WTC11 (cell line): ENCODE results near the gene MPIG6B. TPM values are rescaled to one million over a fixed set of nuclear protein-coding genes. Genes with fewer than 3 reads are reported as not detected.

Experiments used
- ATAC-seq: fragments of 200-7000 bp; cut with Tn5 transposase; 2 replicates; pipeline ENCODE4 v1.10.0; 2021; ENCODE audit warnings: mild to moderate bottlenecking, moderate library complexity
- CTCF ChIA-PET: fragments of 300-600 bp; sonication (Branson Sonifier 250); formaldehyde crosslinking; loops from one replicate; lab custom pipeline; 2021; ENCODE audit warnings: antibody characterized with exemption; lab: Charles Lee
- POLR2A ChIA-PET: fragments of 350-600 bp; sonication (Branson Sonifier 250); formaldehyde crosslinking; loops from one replicate; lab custom pipeline; 2021; ENCODE audit warnings: antibody characterized with exemption; lab: Charles Lee
- DNase-seq: peaks from one replicate; pipeline ENCODE4 v3.0.0; 2021; ENCODE audit warnings: low spot score
- H3K27ac Mint-ChIP-seq: 2 replicates; pipeline ENCODE4 v1.8.0; 2021; ENCODE audit warnings: mixed read lengths
- H3K27me3 Mint-ChIP-seq: 2 replicates; pipeline ENCODE4 v1.8.0; 2021; ENCODE audit warnings: low read depth, mild to moderate bottlenecking, moderate library complexity, mixed read lengths
- H3K36me3 Mint-ChIP-seq: 2 replicates; pipeline ENCODE4 v1.8.0; 2021; ENCODE audit warnings: mixed read lengths
- H3K4me1 Mint-ChIP-seq: 2 replicates; pipeline ENCODE4 v1.8.0; 2022; ENCODE audit warnings: mixed read lengths
- H3K4me3 Mint-ChIP-seq: 2 replicates; pipeline ENCODE4 v1.8.0; 2021; ENCODE audit warnings: mild to moderate bottlenecking, moderate library complexity, mixed read lengths
- H3K9me3 Mint-ChIP-seq: 2 replicates; pipeline ENCODE4 v1.8.0; 2021; ENCODE audit warnings: mixed read lengths
- ATF1 ChIP-seq: sonication (generic); formaldehyde crosslinking; IDR thresholded peaks from 2 replicates; pipeline ENCODE4 v1.8.1; 2023; ENCODE audit warnings: mild to moderate bottlenecking, moderate library complexity, missing genetic modification reagents
- ESRRA ChIP-seq: sonication (generic); formaldehyde crosslinking; IDR thresholded peaks from 2 replicates; pipeline ENCODE4 v1.8.1; 2022; ENCODE audit warnings: mild to moderate bottlenecking, missing genetic modification reagents, borderline replicate concordance
- FOXJ3 ChIP-seq: sonication (generic); formaldehyde crosslinking; IDR thresholded peaks from 2 replicates; pipeline ENCODE4 v1.9.0; 2021; ENCODE audit warnings: missing genetic modification reagents, mild to moderate bottlenecking, borderline replicate concordance
- FOXP1 ChIP-seq: sonication (generic); formaldehyde crosslinking; IDR thresholded peaks from 2 replicates; pipeline ENCODE4 v1.8.0; 2022; ENCODE audit warnings: missing genetic modification reagents, mild to moderate bottlenecking, moderate library complexity, borderline replicate concordance
- GABPB1 ChIP-seq: sonication (generic); formaldehyde crosslinking; IDR thresholded peaks from 2 replicates; pipeline ENCODE4 v1.8.1; 2023; ENCODE audit warnings: mild to moderate bottlenecking, missing genetic modification reagents
- GTF2I ChIP-seq: fragments of 250-450 bp; sonication (Bioruptor Pico); conservative IDR thresholded peaks from 2 replicates; pipeline ENCODE4 v1.4.0; 2021; ENCODE audit warnings: mild to moderate bottlenecking
- MLX ChIP-seq: sonication (generic); formaldehyde crosslinking; IDR thresholded peaks from 2 replicates; pipeline ENCODE4 v1.8.1; 2023; ENCODE audit warnings: mild to moderate bottlenecking, missing genetic modification reagents, moderate library complexity
- MYBL2 ChIP-seq: sonication (generic); formaldehyde crosslinking; IDR thresholded peaks from 2 replicates; pipeline ENCODE4 v1.8.1; 2023; ENCODE audit warnings: mild to moderate bottlenecking, moderate library complexity, missing genetic modification reagents
- NFE2L1 ChIP-seq: sonication (generic); formaldehyde crosslinking; IDR thresholded peaks from 2 replicates; pipeline ENCODE4 v1.8.1; 2023; ENCODE audit warnings: missing genetic modification reagents
- NR1H2 ChIP-seq: sonication (generic); formaldehyde crosslinking; IDR thresholded peaks from 2 replicates; pipeline ENCODE4 v1.9.0; 2021; ENCODE audit warnings: mild to moderate bottlenecking, moderate library complexity, missing genetic modification reagents
- RELA ChIP-seq: sonication (generic); formaldehyde crosslinking; IDR thresholded peaks from 2 replicates; pipeline ENCODE4 v1.8.1; 2022; ENCODE audit warnings: missing genetic modification reagents, mild to moderate bottlenecking, borderline replicate concordance
- SMAD3 ChIP-seq: sonication (generic); formaldehyde crosslinking; IDR thresholded peaks from 2 replicates; pipeline ENCODE4 v1.8.0; 2022; ENCODE audit warnings: missing genetic modification reagents, mild to moderate bottlenecking, borderline replicate concordance
- TCF7 ChIP-seq: sonication (generic); formaldehyde crosslinking; IDR thresholded peaks from 2 replicates; pipeline ENCODE4 v1.8.0; 2022; ENCODE audit warnings: mild to moderate bottlenecking, low read depth, missing genetic modification reagents, moderate library complexity
- TP53 ChIP-seq: sonication (generic); formaldehyde crosslinking; IDR thresholded peaks from 2 replicates; pipeline ENCODE4 v1.8.1; 2023; ENCODE audit warnings: mild to moderate bottlenecking, missing genetic modification reagents
- USF1 ChIP-seq: sonication (generic); formaldehyde crosslinking; IDR thresholded peaks from 2 replicates; pipeline ENCODE4 v1.8.0; 2022; ENCODE audit warnings: mild to moderate bottlenecking, missing genetic modification reagents
- ZNF121 ChIP-seq: sonication (generic); formaldehyde crosslinking; IDR thresholded peaks from 2 replicates; pipeline ENCODE4 v1.8.0; 2023; ENCODE audit warnings: missing genetic modification reagents
- ZNF232 ChIP-seq: sonication (generic); formaldehyde crosslinking; IDR thresholded peaks from 2 replicates; pipeline ENCODE4 v1.8.0; 2022; ENCODE audit warnings: mild to moderate bottlenecking, missing genetic modification reagents
- ZNF263 ChIP-seq: sonication (generic); formaldehyde crosslinking; IDR thresholded peaks from 2 replicates; pipeline ENCODE4 v1.8.1; 2022; ENCODE audit warnings: low read depth, mild to moderate bottlenecking, moderate library complexity, missing genetic modification reagents
- ZNF671 ChIP-seq: fragments of 250-450 bp; sonication (Bioruptor Pico); IDR thresholded peaks from 2 replicates; pipeline ENCODE4 v1.8.0; 2021; ENCODE audit warnings: mild to moderate bottlenecking
- total RNA-seq: library from RNA; stranded (reverse); gene quantifications from 3 replicates; pipeline ENCODE4 v1.2.3, GENCODE V29; 2021
- TF ChIP-seq, protein P1 (sequence below): sonication (generic); formaldehyde crosslinking; conservative IDR thresholded peaks from 2 replicates; pipeline ENCODE4 v1.8.1; 2023; ENCODE audit warnings: mild to moderate bottlenecking, low read depth, missing genetic modification reagents, moderate library complexity
- TF ChIP-seq, protein P2 (sequence below): fragments of 200-600 bp; IDR thresholded peaks from 2 replicates; pipeline ENCODE4 v1.8.0; 2022; ENCODE audit warnings: antibody characterized with exemption
- TF ChIP-seq, protein P3 (sequence below): sonication (generic); formaldehyde crosslinking; IDR thresholded peaks from 2 replicates; pipeline ENCODE4 v1.8.0; 2023; ENCODE audit warnings: missing genetic modification reagents, mild to moderate bottlenecking, borderline replicate concordance
- TF ChIP-seq, protein P4 (sequence below): fragments of 250-450 bp; sonication (Bioruptor Pico); IDR thresholded peaks from 2 replicates; pipeline ENCODE4 v1.9.0; 2021; ENCODE audit warnings: mild to moderate bottlenecking

MPIG6B gene
- total RNA-seq, 1 experiment from 2014 or later, result 0.09 TPM

DNA sequence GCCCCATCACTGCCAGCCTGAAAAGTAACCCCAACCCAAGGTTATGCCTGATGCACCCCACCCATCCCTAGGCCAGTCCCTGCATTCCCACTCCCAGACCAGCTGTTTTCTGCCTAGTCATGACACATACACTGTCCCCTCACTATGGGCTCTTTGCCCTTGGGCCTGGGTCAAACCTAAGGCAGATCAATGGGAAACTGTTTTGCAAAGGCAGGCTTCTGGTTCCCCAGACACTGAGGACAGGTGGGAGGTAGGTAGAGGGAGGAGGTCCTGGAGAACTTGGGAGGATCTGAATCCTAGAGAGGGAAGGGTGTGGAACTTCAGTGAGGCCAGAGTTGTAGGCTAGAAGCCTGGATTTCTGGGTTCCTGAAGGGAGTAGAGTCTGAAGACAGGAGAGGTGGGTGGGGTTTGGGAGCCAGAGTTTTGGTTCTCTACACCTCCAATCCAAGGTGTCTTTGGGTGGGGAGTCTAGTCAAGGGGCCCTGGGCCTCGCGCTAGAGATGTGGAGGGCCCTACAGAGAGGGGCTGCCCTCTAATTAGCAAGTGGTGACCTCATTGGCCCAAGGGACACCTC lies 11.2 kb downstream of the MPIG6B start:
- ChIA-PET CTCF (interaction anchor here (0.6 to 7.1 kb wide), 7 partner anchors 35 to 189 kb away, joined by 3 to 62 read pairs (median 5); partner anchors contain the start of gene LY6G5C), POLR2A (interaction anchor here (0.7 to 2.5 kb wide), 3 partner anchors 20 to 93 kb away, joined by 3 to 7 read pairs (median 3); partner anchors contain the start of gene HSPA1B)
- Mint-ChIP-seq H3K4me1 (peaks cover 41% of the 10 kb centered on the region), H3K36me3 (peaks cover 27% of the 10 kb centered on the region), H3K4me3 (peak overlapping the region; percentile 93), H3K27me3 (no peaks in the 10 kb centered on the region), H3K9me3 (no peaks in the 10 kb centered on the region), H3K27ac (peak overlapping the region; percentile 70; the same call in 1 of the 2 replicates)
- ATAC-seq (no peak), DNase-seq (no peak)
- TF ChIP-seq GABPB1 (0 out of 2 replicates have a peak, but pooled peaks have one; percentile 6), ATF1 (no peak), USF1 (CRISPR knock-in tag) (no peak), MLX (no peak), TCF7 (no peak), NFE2L1 (CRISPR knock-in tag) (no peak), SMAD3 (CRISPR knock-in tag) (no peak), TP53 (CRISPR knock-in tag) (no peak), ZNF263 (no peak), ESRRA (no peak), FOXJ3 (no peak), ZNF232 (CRISPR knock-in tag) (0 out of 2 replicates have a peak, but pooled peaks have one; percentile 42)
- TF ChIP-seq, protein P1, sequence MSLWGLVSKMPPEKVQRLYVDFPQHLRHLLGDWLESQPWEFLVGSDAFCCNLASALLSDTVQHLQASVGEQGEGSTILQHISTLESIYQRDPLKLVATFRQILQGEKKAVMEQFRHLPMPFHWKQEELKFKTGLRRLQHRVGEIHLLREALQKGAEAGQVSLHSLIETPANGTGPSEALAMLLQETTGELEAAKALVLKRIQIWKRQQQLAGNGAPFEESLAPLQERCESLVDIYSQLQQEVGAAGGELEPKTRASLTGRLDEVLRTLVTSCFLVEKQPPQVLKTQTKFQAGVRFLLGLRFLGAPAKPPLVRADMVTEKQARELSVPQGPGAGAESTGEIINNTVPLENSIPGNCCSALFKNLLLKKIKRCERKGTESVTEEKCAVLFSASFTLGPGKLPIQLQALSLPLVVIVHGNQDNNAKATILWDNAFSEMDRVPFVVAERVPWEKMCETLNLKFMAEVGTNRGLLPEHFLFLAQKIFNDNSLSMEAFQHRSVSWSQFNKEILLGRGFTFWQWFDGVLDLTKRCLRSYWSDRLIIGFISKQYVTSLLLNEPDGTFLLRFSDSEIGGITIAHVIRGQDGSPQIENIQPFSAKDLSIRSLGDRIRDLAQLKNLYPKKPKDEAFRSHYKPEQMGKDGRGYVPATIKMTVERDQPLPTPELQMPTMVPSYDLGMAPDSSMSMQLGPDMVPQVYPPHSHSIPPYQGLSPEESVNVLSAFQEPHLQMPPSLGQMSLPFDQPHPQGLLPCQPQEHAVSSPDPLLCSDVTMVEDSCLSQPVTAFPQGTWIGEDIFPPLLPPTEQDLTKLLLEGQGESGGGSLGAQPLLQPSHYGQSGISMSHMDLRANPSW, result no peak
- TF ChIP-seq, protein P2, sequence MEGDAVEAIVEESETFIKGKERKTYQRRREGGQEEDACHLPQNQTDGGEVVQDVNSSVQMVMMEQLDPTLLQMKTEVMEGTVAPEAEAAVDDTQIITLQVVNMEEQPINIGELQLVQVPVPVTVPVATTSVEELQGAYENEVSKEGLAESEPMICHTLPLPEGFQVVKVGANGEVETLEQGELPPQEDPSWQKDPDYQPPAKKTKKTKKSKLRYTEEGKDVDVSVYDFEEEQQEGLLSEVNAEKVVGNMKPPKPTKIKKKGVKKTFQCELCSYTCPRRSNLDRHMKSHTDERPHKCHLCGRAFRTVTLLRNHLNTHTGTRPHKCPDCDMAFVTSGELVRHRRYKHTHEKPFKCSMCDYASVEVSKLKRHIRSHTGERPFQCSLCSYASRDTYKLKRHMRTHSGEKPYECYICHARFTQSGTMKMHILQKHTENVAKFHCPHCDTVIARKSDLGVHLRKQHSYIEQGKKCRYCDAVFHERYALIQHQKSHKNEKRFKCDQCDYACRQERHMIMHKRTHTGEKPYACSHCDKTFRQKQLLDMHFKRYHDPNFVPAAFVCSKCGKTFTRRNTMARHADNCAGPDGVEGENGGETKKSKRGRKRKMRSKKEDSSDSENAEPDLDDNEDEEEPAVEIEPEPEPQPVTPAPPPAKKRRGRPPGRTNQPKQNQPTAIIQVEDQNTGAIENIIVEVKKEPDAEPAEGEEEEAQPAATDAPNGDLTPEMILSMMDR, result no peak

GRCh38 chr6:31734821-31735406 lies 11.7 kb downstream of the MPIG6B start:
- Mint-ChIP-seq H3K4me3 (peak overlapping the region; percentile 93), H3K27ac (peak overlapping the region; percentile 32), H3K9me3 (no peaks in the 10 kb centered on the region), H3K27me3 (no peaks in the 10 kb centered on the region; the same call in 1 of the 2 replicates), H3K4me1 (peaks cover 43% of the 10 kb centered on the region), H3K36me3 (peaks cover 27% of the 10 kb centered on the region)
- ATAC-seq (peak; percentile 31), DNase-seq (no peak)
- CTCF ChIA-PET, result interaction anchor here (0.6 to 7.1 kb wide), 11 partner anchors 32 to 1315 kb away, joined by 3 to 62 read pairs (median 4); partner anchors contain the start of genes ABHD16A, LSM2 and LY6G5C
- POLR2A ChIA-PET, result interaction anchor here (0.6 to 2.5 kb wide), 5 partner anchors 21 to 158 kb away, joined by 3 to 7 read pairs (median 3); partner anchors contain the start of genes BAG6 and HSPA1B
- TF ChIP-seq MYBL2 (no peak), ZNF121 (CRISPR knock-in tag) (0 out of 2 replicates have a peak, but pooled peaks have one; percentile 5), ZNF671 (no peak), NR1H2 (CRISPR knock-in tag) (no peak), RELA (CRISPR knock-in tag) (no peak), FOXP1 (CRISPR knock-in tag) (no peak), ZNF263 (no peak), GTF2I (CRISPR knock-in tag) (no peak), ESRRA (no peak)
- TF ChIP-seq, protein P3, sequence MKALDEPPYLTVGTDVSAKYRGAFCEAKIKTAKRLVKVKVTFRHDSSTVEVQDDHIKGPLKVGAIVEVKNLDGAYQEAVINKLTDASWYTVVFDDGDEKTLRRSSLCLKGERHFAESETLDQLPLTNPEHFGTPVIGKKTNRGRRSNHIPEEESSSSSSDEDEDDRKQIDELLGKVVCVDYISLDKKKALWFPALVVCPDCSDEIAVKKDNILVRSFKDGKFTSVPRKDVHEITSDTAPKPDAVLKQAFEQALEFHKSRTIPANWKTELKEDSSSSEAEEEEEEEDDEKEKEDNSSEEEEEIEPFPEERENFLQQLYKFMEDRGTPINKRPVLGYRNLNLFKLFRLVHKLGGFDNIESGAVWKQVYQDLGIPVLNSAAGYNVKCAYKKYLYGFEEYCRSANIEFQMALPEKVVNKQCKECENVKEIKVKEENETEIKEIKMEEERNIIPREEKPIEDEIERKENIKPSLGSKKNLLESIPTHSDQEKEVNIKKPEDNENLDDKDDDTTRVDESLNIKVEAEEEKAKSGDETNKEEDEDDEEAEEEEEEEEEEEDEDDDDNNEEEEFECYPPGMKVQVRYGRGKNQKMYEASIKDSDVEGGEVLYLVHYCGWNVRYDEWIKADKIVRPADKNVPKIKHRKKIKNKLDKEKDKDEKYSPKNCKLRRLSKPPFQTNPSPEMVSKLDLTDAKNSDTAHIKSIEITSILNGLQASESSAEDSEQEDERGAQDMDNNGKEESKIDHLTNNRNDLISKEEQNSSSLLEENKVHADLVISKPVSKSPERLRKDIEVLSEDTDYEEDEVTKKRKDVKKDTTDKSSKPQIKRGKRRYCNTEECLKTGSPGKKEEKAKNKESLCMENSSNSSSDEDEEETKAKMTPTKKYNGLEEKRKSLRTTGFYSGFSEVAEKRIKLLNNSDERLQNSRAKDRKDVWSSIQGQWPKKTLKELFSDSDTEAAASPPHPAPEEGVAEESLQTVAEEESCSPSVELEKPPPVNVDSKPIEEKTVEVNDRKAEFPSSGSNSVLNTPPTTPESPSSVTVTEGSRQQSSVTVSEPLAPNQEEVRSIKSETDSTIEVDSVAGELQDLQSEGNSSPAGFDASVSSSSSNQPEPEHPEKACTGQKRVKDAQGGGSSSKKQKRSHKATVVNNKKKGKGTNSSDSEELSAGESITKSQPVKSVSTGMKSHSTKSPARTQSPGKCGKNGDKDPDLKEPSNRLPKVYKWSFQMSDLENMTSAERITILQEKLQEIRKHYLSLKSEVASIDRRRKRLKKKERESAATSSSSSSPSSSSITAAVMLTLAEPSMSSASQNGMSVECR (CRISPR knock-in tag), result peak; percentile 59; the same call in 1 of the 2 replicates
- TF ChIP-seq, protein P4, sequence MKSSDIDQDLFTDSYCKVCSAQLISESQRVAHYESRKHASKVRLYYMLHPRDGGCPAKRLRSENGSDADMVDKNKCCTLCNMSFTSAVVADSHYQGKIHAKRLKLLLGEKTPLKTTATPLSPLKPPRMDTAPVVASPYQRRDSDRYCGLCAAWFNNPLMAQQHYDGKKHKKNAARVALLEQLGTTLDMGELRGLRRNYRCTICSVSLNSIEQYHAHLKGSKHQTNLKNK, result no peak
